NCI-H1417 treated with DMSO at 0.1 percent for 48 hours (cell line): ENCODE data around the gene HM13.
"Not testable (repeated sequence)": the region's sequence is repeated elsewhere in the genome, so short reads cannot be mapped to it uniquely, and the experiment has no call there.

ENCODE experiments used
- DNase-seq: peaks from one replicate; lab custom pipeline; 2025; lab: John Stamatoyannopoulos, UW

Gene HM13

GRCh38 chr20:31612271-31612640 lies 98.0 kb downstream of the HM13 start:
- DNase-seq, result not testable (repeated sequence)

- DNase-seq, result no peak
These were observed 101.2 kb downstream of the HM13 start for GRCh38 chr20:31615416-31615815.

- DNase-seq, result no peak
These were observed 103.3 kb downstream of the HM13 start for GRCh38 chr20:31617432-31618104.
